ENCODE results near the gene ZBTB16.

The ZBTB16 gene

DNA sequence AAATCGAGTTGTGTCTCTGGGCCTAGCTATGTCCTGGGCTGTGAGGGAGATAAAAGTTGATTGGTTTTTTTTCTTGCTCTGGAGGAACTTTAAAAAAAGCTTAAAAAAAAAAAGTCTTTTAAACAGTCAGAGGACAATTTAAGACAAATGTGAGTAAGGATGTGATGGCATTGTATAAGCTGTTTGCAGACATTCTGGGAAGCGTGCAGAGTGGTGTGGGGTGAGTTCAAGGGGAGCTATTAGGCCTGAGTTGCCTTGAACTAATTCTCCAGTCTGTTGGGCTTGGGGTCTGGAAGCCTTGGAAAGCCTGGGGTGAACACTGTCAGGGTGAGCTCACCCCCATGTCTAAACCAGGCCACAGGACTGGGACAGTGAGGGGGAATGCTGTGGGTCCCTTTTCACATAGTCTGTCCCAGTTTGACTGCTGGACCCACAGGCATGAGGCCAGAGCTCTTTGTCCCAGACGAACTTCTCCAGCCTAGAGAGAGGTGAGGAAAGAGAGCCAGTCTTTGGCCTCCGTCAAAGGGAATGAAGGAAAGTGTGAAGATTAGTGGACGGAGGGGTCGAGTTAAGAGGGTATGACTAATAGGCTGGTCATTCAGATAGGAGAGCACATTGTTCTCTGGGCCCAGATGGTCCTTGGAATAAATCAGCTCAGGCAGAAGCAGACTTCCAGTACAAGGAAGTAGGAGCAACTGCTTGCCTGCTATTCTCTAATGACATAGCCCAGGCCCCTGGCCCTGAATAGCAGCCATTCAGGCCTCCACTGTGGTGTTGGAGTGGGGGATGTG is 160.2 kb downstream of the ZBTB16 start:
- DNase-seq = no peak

DNA sequence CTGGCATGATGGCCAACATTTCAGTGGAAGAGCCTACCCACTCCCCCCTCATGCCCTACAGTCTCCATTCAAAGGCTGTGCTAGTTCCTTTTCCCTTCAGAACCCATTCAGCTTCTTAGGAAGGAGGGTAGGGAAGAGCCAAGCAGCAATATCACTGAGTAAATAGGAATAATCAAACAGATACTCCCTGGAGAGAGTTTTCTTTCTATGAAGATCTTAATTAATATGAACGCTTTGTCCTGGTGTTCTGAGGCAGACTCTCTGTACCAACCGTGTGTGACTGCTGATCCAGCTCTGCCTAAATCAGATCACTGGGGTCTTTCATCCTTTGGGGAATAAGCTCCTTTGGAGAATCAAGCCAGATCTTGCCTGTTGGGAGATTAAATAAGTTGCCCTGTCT is 161.5 kb downstream of the ZBTB16 start:
- DNase-seq = no peak

DNA sequence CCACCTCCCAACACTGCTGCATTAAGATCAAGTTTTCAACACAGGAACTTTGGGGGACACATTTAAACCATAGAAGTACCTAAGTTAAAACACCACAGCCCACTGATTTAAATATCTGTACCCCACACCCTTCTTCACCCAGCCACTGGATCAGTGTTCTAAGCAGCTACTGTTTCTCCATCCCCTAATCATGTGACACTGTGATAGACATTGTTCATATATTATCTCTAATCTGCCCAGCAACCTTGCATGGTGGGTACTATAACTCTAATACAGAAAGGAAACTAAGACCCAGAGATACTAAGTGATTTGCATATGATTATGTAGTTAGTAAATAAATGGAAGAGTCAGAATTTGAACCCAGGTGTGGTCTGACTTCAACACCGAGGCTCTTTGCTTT is 166.2 kb downstream of the ZBTB16 start:
- no peak for DNase-seq

DNA sequence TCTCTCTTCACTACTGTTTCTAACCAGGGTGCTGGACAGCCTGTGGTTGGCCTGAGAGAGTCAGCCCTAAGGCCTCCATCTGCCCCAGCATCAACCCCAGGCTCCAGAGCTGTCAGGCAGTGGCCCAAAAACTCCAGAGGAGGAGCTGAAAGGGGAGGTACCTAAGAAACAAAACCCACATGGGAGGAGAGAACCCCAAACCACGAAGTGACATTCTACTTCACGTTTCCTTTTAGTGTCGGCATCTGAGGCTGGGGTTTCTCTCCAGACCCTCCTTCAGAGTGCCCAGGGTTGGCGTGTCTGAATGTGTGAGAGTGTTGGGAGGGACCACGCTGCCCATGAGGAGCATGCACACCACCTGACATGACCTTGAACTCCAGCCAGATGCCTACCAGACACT is 166.8 kb downstream of the ZBTB16 start:
- DNase-seq = no peak

DNA sequence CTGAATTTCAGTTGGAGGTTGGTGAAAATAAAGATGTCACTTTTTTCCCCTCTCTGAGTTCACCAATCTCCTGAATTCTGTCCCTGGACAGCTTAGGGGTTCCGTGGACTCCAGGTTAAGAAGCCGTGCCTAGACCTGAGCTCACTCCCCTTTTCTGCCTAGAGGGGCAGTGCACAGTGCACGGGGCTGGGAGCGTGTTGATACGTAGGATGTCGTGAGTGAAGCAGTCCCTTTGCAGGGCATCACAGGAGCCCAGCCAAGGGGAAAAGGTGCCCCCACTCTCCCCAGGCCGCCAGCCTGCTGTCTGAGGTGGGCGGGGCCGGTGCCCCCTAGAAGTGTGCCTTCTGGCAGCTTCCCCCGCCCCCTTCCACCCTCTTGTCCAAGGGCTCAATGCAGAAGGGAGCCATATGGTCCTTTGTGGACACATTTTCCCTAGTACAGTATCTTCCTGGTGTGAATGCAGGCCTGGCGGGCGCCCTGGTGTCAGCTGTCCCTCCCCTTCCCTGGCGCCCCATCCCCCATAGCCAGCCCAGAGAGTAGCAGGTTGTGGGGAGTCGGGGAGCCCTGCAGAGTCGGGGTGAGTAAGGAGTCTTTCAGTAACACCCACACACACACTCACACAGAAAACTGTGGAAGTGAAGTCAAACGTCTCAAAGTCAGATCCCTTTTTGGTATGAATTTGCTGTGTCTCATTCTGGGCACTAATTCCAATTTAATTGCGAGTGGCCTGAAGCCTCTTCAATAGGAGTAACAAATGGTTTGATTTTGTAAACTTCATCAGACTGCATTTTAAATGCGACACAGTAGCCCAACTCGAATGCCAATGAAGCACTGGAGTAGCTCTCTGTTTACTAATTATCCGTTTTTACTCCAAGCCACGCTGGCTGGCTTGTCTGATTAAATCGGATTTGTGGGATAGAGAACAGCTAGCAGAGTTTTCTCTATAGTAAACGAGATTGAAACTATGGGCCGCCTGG is 169.2 kb downstream of the ZBTB16 start:
- DNase-seq = no peak

DNA sequence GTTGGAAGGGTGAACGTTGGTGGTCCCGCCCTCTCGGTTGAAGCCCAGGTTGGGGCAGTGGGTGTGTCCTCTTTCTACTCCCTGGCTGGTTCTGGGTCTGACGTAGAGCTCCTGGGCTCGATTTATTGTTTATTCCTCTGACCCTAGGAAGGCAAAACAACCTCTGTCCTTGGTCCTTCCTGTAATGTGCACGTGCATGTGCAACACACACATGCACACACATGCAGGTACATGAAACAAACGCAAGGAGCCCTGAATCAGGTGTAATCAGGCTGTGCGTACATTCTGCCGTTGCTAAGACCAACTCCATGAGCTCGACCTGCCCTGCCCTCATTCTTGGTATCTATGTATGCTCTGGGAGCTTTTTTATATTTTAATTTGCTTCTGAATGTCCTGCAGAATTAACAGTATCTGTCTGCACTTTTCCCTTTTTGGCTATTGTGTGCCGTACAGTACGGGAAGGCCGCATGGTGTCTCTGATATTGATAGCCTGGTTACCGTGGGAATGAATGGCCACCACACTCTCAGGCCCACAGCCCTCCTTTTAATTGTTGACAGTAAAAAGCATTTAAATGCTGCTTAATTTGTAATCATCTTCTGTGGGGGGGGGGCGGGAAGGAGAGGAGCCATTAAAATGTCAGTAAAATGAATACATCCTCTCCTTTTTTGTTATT is 170.7 kb downstream of the ZBTB16 start:
- no peak for DNase-seq

DNA sequence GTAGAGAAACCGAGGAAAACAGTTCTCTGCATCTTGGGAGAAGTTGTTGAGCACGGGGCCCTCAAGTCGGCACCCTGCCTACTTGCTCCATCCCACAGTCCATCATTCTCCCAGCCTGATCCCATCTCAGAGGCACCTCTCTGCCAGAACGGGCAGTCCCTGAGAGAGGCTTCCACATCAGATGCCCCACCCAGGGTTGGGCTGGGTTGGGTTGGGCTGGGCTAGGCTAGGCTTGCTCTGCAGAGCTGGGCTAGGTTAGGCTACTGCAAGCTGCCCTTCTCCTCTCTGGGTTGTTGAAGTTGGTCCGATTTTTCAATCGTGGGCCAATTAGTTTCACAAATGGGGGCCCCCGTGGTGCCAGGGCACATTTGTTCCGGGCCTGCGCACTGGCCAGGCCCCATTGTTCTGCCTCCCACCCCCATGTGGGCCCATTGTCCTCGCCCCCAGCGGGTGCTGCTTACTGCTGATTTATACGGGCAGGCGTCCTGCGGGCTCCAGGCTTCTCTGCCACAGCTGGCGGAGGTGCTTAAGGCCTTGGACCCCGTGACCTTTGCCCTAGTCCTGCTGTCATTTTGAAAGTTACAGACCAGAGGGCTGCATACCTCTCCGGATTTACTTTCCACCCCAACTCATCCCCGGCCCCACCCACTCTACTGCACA is 173.0 kb downstream of the ZBTB16 start:
- DNase-seq = no peak

DNA sequence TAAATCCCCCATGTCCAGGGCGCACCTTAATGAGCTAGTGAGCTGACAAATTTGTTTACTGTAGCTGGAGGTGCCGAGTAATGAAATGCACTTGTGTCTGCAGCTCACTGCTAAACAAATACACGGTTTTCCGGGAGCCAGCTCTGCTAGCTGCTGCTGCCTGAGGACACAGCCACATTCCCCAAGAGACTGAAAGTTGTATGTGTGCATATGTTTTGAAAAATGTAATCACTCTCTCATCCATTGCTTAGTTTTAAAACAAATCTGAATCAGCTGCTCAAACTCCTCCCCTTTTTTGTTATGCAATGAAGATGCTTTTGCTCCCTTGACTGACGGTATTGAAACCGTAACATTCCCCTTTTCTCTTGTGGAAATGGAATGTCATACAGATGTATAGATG is 174.2 kb downstream of the ZBTB16 start:
- no peak for DNase-seq

DNA sequence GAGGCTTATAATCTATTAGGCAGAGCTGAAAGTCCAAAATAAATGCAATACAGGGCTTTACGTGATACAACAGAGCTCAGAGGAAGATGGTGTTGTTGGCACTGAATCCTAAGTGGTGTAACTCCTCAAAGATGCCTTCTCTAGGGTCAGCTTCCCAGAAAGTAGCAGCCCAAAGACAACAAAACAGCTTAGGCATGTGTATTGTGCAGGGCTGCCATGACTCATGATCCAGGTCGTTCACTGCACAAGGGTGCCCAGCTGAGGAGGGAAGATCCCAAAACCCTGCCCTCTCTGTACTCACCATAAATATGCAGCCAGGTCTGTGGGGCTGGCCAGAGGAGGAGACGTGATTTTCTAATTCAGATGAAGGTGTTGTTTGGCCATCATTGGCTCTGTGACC is 177.3 kb downstream of the ZBTB16 start:
- no peak for DNase-seq

DNA sequence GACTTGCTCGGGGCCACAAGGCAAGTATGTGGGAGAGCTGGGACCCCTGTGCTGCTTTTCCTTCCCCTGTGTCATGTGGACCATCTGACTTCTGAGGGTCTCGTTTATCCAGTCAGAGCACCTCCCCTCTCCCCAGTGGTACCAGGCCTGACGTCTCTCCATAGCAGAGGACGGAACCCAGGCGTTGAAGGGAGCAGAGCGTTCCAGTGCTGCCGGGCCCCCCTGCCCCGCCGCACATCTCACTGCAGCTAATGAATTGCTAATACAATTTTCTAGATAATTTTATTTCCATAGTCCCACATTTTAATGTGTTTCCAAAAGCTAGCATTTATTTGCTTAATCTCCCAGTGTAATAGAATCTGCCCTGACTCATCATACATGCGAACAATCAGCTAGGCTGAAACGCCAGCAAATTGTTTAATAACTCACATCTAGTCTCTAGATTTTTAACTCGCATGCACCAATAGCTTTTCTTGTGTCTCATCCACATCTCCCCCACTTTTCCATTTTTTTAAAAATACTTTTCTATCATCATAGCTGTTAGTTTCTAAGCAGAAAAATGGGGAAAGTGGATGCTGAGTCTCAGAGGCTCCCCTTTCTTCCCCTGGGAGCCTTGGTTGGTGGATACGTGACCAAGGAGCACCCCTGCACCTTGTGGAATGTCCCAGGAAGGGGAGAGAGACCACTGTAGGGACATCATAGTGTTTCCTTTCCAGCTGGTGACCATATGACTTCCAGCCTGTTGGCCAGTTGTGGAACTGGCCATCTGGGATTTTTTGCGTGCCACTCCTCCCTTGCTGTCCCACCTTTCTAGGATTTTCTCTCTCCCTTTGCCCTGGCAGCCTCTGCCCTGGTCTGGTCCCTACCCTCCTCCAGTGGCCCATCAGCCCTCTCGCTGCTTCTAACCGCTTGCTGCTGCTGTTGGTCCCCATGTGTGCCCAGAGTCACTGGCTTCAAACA is 178.1 kb downstream of the ZBTB16 start:
- no peak for DNase-seq

DNA sequence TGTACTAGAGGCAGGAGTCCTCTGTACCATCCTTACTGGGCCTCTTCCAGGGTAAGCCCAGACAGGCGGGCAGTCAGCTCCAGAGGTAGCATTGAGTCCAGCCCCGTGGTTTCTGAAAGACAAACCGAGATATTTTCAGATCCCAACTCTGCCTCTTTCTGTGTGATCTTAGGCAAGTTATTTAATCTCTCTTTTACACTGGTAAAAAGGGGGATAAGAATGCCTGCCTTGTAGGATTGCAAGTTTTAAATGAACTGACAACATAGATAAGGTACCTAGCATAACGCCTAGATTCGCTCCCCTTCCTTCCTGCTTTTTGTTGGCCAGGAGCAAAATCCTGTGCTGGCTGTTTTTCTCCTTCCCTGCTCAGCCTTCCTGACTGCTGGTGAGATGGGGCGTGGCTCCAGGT is 180.2 kb downstream of the ZBTB16 start:
- DNase-seq = no peak

DNA sequence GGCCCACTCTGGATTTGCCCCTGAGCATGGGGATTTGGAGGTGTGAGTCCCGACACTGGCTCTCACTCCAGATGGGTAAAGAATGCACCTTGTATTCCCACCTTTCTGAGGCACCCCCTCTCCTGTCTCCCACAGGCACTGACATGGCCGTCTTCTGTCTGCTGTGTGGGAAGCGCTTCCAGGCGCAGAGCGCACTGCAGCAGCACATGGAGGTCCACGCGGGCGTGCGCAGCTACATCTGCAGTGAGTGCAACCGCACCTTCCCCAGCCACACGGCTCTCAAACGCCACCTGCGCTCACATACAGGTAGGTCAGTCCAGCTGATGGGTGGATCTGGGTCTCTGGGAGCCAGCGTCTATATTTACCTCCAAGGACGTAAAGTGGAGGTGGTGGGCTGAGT is 182.5 kb downstream of the ZBTB16 start:
- no peak for DNase-seq

DNA sequence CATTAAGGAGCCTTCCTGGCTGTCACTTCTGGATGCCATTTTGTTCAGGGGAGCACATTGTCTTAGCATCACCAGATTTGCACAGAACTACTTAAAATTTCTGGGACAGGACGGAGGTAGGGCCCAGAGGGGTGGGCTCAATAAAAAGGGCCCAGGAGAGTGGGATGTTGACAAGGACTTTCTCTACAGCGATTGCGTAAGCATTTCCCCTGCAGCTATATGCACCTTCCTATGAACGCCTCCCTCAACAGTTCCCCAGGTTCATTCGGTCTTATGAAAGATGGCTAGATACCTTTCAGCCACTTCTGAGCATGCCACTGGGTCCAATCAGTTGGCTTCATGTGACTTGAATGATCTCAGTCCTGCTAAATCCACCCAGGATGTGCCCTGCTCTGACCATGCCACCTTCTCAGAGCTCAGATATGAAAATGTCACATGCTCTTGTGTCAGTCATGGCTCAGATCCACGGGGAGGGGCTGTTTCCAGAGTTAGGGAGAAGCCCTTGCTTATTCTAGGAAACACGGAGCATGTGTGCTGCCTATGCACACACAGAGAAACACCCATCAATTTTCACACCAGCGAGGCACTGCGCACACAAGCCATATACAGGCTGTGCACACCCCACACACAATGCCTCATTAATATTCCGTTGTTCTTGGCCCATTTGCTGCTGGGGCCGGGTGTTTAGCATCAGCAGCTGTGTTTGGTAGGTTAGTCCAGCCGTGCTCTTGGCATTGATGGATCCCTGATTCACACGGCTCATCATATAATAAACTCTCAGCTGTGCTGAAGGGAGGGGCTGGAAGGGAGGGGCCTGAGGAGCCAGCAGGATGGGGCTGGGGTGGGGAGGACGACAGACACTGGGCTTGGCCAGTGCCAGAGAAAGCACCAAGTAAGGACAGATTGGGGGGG is 184.2 kb downstream of the ZBTB16 start:
- DNase-seq = no peak

DNA sequence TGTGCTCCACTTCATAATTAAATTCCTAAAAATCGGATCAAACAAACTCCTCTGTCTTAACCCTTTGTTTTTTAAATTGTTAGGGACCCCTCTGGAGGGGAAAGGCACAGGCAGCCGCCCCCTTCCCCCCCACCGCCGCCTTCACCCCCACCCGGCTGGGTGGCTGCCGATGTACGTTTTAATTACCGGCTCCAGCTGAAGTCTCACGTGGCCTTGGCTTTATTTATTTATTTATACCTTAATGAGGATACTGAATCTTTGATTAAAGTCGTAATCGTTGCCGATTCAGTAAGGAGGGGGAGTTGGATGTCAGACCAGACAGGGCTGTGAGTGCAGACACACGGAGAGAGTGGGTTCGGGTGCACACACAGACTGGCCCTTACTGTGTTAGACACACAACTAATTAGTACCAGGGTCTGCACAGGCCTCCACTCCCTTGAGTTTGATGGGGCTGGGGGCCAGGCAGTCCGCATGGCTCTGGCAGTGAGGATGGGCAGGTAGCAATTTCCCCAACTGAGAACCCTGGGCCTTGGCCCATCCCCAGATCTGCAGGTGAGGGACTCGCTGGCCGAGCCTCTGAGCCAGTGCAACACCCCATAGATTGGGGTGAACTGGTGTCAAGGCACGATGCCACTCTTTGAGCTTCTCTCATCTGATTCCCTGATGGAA is 185.3 kb downstream of the ZBTB16 start:
- DNase-seq = no peak

DNA sequence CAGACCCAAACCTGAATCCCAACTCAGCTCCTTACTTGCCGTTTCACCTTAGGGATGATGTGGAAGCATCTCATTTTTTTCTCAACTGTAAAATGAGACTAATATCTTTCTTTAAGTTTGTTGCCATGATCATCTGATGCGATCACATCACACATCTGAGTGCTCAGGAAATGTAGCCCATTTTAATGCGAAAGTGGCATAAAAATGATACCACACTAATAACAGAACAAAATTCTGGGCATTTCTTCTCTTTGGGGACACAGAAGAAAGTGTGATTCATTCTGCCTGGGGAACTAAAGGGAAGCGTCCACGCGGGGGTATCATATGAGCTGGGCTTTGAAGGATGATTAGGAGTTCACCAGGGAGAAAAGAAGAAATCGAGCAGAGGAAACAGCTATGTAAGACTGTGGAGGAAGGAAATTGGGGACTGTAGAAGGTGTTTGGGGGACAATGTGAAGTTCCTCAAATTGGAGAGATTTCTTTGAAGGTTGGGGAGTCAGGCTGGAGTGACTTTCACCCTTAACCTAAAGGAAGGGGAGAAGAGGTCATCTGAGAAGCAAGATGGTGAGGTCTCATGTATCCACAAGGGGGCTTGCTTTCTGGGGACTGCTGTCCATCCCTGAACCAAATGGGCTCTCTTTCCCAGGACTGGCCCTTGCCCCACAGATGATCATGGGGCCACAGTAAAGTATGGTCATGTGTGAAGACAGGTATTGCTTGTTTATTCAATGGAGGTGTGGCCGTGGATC is 187.0 kb downstream of the ZBTB16 start:
- DNase-seq = no peak

DNA sequence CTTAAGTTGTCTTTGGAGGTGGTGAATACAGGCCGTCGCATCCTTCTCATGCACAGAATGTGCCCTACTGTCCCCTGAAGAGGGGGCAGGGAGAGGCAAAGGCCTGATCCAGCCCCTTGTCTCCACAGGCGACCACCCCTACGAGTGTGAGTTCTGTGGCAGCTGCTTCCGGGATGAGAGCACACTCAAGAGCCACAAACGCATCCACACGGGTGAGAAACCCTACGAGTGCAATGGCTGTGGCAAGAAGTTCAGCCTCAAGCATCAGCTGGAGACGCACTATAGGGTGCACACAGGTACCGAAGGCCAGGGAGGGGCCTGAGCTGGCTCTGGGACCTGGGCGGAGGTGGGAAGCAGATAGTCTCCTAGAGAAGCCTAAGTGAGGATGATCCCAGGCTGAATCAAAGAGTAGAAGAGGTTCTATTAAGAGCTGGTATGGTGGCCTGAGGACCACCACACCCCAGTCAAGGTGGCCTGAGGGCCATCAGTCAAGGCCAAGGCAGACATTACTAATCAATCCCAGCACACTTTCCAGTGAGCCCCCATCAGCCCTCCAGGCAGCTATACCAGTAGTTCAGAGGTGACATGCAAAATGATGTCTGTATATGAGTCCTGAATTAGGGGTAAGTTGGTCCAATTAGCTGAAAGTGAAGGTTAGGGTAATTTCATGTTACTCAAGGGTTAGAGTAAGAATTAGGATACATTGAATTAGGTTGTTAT is 187.7 kb downstream of the ZBTB16 start:
- DNase-seq = no peak

DNA sequence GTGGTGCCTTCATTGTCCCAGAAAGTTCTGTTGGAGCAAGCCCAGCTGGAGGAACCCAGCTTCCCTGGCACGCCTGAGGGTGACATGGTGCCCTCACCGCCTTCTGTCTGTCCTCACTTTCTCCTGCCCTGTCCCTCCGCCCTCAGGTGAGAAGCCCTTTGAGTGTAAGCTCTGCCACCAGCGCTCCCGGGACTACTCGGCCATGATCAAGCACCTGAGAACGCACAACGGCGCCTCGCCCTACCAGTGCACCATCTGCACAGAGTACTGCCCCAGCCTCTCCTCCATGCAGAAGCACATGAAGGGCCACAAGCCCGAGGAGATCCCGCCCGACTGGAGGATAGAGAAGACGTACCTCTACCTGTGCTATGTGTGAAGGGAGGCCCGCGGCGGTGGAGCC is 190.7 kb downstream of the ZBTB16 start:
- DNase-seq = no peak

DNA sequence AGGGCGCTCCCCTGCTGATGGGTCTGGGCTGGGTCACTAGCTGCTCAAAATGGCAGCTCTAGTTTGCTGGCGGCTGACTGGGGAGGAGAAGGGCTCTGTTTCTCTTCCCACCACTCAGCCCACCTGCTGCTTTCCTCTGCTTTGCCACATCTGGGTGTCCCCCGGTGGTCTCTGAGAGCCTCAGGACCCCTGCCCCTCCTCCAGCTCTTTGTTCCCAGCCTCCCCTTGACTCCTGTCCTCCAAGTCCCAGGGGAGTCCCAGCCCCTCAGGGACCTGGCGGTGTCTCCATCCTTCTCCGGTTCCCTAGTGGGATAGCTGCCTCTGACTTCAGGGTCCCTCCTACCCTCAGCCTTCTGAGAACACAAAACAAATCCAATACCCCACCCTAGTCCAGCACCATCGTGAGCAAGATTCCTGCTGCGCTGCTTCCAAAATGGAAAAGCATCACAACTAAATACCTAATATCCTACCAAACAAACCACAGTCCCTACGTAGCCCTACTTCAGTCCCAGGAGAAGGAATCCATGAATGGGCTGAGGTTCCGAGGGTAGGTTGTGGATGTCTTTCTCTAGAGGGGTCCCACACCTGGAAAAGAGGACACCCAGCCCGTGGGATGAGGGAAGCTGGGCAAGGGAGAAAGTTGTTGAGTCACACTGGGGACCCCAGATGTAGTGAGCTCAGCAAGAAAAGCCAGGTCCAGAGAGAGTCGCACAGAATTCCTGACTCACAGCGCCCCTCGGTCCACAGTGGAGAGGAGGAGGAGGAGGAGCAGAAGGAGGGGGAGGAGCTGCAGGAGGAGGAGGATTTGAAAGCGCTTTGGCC is 191.7 kb downstream of the ZBTB16 start:
- DNase-seq = no peak
